ENCODE data around the gene RHOB. TPM values are rescaled to one million over a fixed set of nuclear protein-coding genes. Genes with fewer than 3 reads are reported as not detected.

RHOB gene
- polyA plus RNA-seq, 6 donors from 2014 or later, result 10.3 to 68.9 (median 23.8) TPM

DNA sequence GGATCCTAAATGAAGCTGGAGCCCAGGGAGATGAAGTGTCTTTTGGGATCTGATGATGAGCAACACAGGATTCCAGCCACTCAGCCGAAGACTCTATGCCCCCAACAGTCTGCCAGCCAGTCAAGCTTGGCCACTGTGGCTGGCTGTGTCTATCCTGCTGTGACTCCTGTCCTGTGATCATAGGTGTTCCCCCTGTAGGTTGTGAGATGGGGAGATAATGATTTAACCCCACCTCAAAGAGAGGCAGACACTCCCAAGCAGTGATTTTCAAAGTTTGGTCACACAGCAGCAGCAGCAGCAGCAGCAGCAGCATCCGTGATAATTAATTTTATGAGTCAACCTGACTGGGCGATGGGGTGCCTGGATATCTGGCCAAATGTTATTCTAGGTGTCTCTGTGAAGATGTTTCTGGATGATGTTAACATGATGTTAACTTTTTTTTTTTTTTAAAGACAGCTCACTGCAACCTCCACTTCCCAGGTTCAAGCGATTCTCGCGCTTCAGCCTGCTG lies 21.4 kb upstream of the RHOB start:
- H3K4me1 Mint-ChIP-seq, result peaks cover 48 to 77% (median 67%) of the 10 kb centered on the region in 3 donors
- no peaks in the 10 kb centered on the region for H3K9me3 Mint-ChIP-seq
- ATAC-seq (ENCODE audit: low read depth in 2 of 2) (peak; percentile 83 to 86), DNase-seq (peak; percentile 77)
- H3K27me3 Mint-ChIP-seq, result no peaks in the 10 kb centered on the region
- H3K27ac Mint-ChIP-seq, result peak overlapping the region; percentile 90 to 99 (median 98)
- peak overlapping the region; percentile 15 to 88 (median 82) for H3K4me3 Mint-ChIP-seq
- H3K36me3 Mint-ChIP-seq, result no peaks in the 10 kb centered on the region

DNA sequence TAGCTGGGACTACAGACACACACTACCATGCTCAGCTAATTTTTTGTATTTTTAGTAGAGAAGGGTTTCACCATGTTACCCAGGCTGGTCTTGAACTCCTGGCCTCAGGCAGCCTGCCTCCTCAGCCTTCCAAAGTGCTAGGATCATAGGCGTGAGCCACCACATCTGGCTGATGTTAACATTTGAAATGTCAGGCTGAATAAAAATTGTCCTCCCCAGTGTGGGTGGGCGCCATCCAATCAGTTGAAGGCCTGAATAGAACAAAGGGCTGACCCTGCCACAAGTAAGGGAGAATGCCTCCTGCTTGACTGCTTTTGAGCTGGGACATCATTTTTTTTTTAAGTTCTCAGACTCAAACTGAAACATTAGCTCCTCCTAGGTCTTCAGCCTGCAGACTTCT lies 21.0 kb upstream of the RHOB start:
- Mint-ChIP-seq H3K9me3 (no peaks in the 10 kb centered on the region), H3K36me3 (no peaks in the 10 kb centered on the region), H3K4me3 (peak overlapping the region in 5 of 8 donors; percentile 59 to 82 (median 81)), H3K27me3 (no peaks in the 10 kb centered on the region), H3K27ac (peak overlapping the region in 5 of 6 donors; percentile 90 to 99 (median 98)), H3K4me1 (peaks cover 52 to 82% (median 71%) of the 10 kb centered on the region in 3 donors)
- no peak for DNase-seq
- no peak for ATAC-seq (ENCODE audit: low read depth in 2 of 2)

DNA sequence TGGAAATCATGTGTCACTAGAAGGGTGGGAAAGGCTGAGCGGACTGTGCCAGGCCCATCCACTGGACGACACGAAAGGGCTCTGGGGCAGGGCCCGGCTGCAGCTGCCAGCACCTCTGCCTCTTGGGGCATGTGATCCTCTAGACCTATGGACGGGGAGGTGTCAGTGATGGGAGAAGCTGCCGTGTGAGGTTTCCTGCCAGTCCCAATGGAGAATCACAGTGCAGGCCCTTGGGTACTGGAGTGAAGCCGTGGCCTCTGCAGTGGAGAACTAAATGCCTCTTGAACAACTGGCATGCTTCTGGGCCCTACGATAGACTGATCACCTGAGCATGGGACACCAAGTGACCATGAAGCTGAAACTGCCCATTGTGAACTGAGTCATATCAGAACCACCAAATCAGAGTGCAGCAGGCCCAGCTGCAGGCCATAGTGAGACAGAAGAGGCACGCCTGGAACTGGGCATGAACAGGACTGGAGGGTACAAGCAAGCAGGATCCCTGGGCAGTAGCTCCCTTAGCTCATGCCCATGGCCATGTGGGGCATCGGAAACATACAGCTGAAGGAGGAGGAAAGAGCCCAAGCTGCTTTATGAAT lies 18.8 kb upstream of the RHOB start:
- peaks cover 51 to 78% (median 69%) of the 10 kb centered on the region in 3 donors for H3K4me1 Mint-ChIP-seq
- no peak for ATAC-seq (ENCODE audit: low read depth in 2 of 2)

DNA sequence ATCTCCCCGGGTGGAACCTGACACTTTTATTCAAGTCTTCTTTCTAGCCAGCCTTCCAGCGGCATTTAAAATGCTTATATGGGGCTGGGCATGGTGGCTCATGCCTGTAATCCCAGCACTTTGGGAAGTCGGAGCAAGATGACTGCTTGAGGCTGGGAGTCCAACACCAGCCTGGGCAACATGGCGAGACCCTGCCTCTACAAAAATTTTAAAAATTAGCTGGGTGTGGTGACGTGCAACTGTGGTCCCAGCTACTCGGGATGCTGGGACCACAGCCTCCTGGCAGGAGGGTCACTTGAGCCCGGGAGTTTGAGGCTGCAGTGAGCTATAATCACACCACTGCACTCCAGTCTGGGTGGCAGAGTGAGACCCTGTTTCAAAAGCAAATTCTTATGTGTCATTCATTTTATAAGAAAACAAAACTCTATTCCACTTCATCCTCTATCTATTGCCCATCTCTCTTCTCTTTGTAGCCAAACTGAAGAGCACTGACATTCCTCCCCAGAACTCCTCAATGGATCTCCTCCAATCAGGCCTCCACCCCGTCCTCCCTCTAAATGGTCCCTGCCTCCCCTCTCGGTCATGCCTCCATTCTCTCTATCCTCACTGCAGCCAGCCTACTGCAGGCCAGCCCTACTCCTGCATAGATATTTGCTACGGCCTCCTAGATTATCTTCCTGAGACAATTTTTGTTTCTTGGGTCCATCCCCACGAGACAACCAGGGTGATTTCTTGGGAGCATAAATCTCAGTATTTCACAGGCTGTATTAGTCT lies 18.0 kb upstream of the RHOB start:
- peaks cover 45 to 70% (median 60%) of the 10 kb centered on the region in 3 donors for H3K4me1 Mint-ChIP-seq
- no peaks in the 10 kb centered on the region for H3K36me3 Mint-ChIP-seq
- peak overlapping the region in 6 of 8 donors; percentile 27 to 86 (median 62) for H3K4me3 Mint-ChIP-seq
- ATAC-seq (ENCODE audit: low read depth in 2 of 2) (no peak), DNase-seq (no peak)
- peaks cover 0 to 14% (median under 1%) of the 10 kb centered on the region in 3 donors for H3K27me3 Mint-ChIP-seq
- H3K9me3 Mint-ChIP-seq, result no peaks in the 10 kb centered on the region
- H3K27ac Mint-ChIP-seq, result peak overlapping the region; percentile 67 to 96 (median 90)

More for the DNA sequence above, 18.8 kb upstream of the RHOB start:
- DNase-seq, result no peak
- peak overlapping the region in 3 of 8 donors; percentile 12 to 75 (median 50) for H3K4me3 Mint-ChIP-seq
- peak overlapping the region in 2 of 6 donors; percentile 38 to 83 for H3K27ac Mint-ChIP-seq
- no peaks in the 10 kb centered on the region for H3K36me3 Mint-ChIP-seq
- no peaks in the 10 kb centered on the region for H3K9me3 Mint-ChIP-seq
- H3K27me3 Mint-ChIP-seq, result peaks cover 0 to 9% (median 0%) of the 10 kb centered on the region in 3 donors

DNA sequence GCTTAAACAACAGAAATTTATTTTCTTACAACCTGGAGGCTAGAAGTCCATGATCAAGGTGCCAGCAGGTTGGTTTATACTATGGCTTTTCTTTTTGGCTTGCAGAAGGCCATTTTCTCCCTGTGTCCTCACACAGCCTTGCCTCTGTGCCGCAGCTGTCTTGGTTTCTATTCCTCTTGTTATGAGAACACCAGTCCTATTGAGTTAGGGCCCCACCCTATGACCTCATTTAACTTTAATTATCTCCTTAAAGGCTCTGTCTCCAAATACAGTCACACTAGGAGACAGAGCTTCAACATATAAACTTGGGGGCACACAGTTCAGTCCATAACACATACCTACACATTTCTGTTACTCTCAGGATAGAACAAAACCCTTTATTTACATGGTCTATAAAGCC lies 17.3 kb upstream of the RHOB start:
- Mint-ChIP-seq H3K27ac (peak overlapping the region; percentile 67 to 96 (median 90)), H3K4me1 (peaks cover 42 to 63% (median 54%) of the 10 kb centered on the region in 3 donors), H3K4me3 (peak overlapping the region in 6 of 8 donors; percentile 27 to 86 (median 62)), H3K27me3 (peaks cover 0 to 14% (median 6%) of the 10 kb centered on the region in 3 donors), H3K36me3 (no peaks in the 10 kb centered on the region), H3K9me3 (no peaks in the 10 kb centered on the region)
- ATAC-seq (ENCODE audit: low read depth in 2 of 2) (peak; percentile 68 to 71), DNase-seq (peak; percentile 68)

DNA sequence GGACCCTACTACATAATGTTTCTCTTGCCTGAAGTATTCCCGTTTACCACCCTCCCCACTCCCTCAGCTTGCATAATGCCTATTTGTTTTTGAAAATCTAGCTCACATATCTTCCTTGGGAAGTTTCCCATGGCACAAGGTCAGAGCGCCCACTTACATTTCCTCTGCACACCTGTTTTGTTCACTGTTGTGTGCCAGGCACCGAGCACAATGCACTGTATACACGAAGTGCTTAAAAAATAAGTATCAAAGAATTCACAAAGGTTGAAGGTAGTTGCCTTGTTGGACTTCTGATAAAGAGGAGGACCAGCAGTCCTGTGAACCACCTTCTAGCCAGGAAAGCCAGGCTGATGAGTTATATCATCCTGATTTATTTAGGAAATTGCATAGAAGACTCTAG lies 16.8 kb upstream of the RHOB start:
- no peak for DNase-seq
- Mint-ChIP-seq H3K36me3 (no peaks in the 10 kb centered on the region), H3K27me3 (peaks cover 4 to 18% (median 6%) of the 10 kb centered on the region in 3 donors), H3K4me3 (peak overlapping the region in 7 of 8 donors; percentile 1 to 86 (median 56)), H3K4me1 (peaks cover 38 to 58% (median 49%) of the 10 kb centered on the region in 3 donors), H3K9me3 (no peaks in the 10 kb centered on the region), H3K27ac (peak overlapping the region; percentile 67 to 96 (median 90))
- ATAC-seq (ENCODE audit: low read depth in 2 of 2), result no peak

DNA sequence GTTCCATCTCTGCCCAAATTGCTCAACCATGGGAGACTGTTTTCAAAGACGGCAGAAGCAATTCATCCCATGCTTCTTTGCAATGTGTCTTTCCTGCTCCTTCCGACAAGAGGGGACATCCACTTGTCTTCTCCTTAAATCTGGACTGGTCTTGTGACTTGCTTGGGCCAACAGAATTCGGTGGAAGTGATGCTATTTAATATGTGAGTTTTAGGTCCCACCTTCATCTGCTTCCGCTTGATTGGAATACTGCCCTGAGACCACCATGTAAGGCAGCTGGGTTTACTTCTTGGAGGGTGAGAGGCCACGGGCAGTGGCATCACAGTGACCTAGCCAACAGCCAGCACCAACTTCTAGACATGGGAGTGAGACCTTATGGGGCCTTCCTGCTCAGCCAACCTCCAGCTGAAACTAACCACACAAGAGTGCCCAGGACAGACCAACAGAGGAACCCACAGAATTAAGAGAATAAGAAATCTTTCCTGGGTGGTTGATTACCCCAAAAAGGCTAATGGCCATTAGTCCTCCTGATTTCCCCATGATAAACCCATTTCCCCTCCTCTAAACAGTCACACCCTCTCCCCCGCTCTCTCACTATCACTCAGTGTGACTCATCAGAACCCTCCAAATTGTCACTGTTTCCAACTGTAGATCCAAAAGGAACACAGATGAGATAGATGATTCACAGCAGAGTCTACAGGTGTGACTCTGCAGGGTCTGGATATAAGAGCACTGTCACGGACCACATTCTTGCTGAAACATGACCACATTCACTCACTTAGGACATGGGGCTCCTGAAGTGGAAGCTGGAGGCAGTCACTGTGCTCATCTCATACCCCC lies 16.2 kb upstream of the RHOB start:
- ATAC-seq (ENCODE audit: low read depth in 2 of 2) (no peak), DNase-seq (no peak)
- Mint-ChIP-seq H3K4me1 (peaks cover 34 to 52% (median 42%) of the 10 kb centered on the region in 3 donors), H3K36me3 (no peaks in the 10 kb centered on the region), H3K27me3 (peaks cover 5 to 22% (median 6%) of the 10 kb centered on the region in 3 donors), H3K4me3 (peak overlapping the region in 1 of 8 donors; percentile 19), H3K27ac (peak overlapping the region; percentile 20 to 96 (median 90)), H3K9me3 (no peaks in the 10 kb centered on the region)

DNA sequence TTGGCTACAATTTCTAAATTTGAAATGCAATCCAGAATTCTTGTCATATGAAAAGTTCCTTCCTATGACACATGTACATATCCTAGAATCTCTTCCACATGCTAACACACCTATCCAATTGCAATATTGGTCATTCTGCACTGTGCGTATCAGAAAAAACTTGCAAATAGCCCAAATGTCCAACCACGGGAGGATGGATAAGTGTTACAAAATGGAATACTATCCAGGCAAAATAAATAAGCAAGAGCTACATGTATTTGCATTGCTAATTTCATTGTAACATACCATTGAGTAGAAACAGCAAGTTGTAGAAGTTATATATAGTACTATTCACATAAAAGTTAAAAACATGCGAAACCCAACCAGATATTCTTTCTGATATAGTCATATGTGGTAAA lies 15.6 kb upstream of the RHOB start:
- Mint-ChIP-seq H3K27ac (peak overlapping the region in 2 of 6 donors; percentile 6 to 83), H3K36me3 (no peaks in the 10 kb centered on the region), H3K9me3 (no peaks in the 10 kb centered on the region), H3K4me3 (peak overlapping the region in 1 of 8 donors; percentile 19), H3K27me3 (peaks cover 6 to 23% (median 7%) of the 10 kb centered on the region in 3 donors), H3K4me1 (peaks cover 32 to 46% (median 41%) of the 10 kb centered on the region in 3 donors)
- no peak for DNase-seq
- no peak for ATAC-seq (ENCODE audit: low read depth in 2 of 2)

DNA sequence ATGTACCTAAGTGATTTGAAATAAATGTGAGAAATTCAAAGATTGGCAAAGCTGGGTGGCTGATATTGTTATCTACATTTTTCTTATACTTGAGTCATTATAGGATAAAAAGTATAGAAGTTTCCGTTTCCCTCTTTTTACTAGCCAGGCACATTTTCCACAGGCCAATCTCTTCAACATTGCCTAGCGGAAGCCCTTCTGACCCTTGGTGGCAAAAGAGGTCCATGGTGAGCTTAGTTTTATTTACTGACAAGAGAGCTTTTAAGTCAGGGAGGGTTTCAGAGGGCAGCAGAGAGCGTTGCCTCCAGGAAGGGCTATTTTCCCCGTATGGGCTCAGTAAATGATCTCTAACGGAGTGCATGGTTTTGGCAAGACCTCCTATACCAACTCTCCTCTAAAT lies 15.1 kb upstream of the RHOB start:
- H3K27me3 Mint-ChIP-seq, result peaks cover 11 to 28% (median 11%) of the 10 kb centered on the region in 3 donors
- peak overlapping the region in 1 of 6 donors; percentile 6 for H3K27ac Mint-ChIP-seq
- peak overlapping the region in 1 of 8 donors; percentile 74 for H3K4me3 Mint-ChIP-seq
- DNase-seq, result no peak
- H3K4me1 Mint-ChIP-seq, result peaks cover 32 to 42% (median 39%) of the 10 kb centered on the region in 3 donors
- ATAC-seq (ENCODE audit: low read depth in 2 of 2), result no peak
- H3K36me3 Mint-ChIP-seq, result no peaks in the 10 kb centered on the region
- H3K9me3 Mint-ChIP-seq, result no peaks in the 10 kb centered on the region

DNA sequence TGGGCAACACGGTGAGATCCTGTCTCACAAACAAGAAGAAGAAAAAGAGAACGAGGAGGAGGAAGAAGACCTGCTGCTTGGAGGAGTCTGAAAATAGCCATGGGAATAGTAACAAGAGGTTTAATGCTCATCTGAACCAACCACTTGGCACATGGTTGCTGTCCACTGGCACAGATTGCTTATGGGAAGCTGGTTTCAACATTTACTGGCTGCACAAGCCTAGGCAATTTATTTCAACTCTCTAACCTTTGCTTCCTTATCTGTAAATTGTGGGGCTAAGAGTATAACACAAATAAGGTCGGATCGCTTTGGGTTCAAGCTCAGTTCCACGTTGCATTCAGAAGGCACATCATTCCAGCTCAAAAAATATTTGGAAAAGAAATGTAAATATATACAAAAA lies 14.2 kb upstream of the RHOB start:
- DNase-seq (no peak), ATAC-seq (ENCODE audit: low read depth in 2 of 2) (no peak)
- peaks cover 32 to 33% (median 33%) of the 10 kb centered on the region in 3 donors for H3K4me1 Mint-ChIP-seq
- no peak overlapping the region for H3K4me3 Mint-ChIP-seq
- peak overlapping the region in 1 of 6 donors; percentile 85 for H3K27ac Mint-ChIP-seq
- peaks cover 14 to 37% (median 21%) of the 10 kb centered on the region in 3 donors for H3K27me3 Mint-ChIP-seq
- no peaks in the 10 kb centered on the region for H3K9me3 Mint-ChIP-seq
- H3K36me3 Mint-ChIP-seq, result no peaks in the 10 kb centered on the region

DNA sequence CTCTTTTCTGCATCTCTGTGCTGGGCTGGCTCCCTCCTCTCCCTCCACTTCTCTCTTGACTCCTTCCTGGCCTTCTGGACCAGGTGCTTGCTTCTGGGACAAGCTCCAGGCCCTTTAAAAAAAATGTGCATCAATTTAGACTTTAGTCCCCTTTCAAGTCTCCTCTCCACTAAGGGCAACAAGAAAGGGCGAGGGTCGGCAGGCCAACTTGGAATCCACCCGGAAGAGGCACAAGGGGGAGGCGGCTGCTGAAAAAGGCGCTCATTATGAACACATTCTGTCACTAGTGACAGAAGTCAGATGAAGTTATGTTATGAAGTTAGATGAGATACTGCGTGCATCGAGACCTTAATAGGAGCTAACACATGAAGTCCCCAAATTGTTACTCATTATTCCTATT lies 13.6 kb upstream of the RHOB start:
- no peaks in the 10 kb centered on the region for H3K36me3 Mint-ChIP-seq
- DNase-seq, result no peak
- no peak overlapping the region for H3K27ac Mint-ChIP-seq
- H3K4me3 Mint-ChIP-seq, result no peak overlapping the region
- H3K27me3 Mint-ChIP-seq, result peaks cover 19 to 39% (median 21%) of the 10 kb centered on the region in 3 donors
- H3K9me3 Mint-ChIP-seq, result no peaks in the 10 kb centered on the region
- no peak for ATAC-seq (ENCODE audit: low read depth in 2 of 2)
- H3K4me1 Mint-ChIP-seq, result peaks cover 27 to 29% (median 29%) of the 10 kb centered on the region in 3 donors

DNA sequence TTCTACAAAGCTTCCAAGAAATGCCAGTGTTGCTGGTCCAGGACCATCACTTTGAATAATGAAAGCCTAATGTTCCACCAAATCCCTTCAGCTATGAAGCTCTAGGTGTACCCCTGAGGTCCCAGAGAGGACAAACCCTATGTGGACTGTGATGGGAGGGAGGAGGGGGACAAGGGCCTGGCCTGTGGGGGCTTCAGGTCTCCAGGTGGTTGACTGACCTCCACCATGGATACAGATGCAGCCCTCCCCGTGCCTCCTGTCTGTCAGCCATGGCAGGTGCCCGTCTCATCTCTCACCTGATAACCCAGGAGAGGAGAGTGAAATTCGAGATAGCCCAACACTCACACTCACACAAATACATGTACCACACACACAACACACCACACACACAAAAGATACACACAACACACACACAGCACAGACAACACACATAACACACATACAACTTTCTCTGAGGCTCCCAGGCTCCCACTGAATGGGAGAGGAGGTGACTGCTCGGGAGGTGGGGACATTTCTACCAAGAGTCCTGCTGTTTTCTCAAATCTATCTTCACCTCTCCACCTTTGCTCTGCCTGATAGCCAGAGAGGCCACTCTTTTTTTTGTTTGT lies 12.8 kb upstream of the RHOB start:
- no peaks in the 10 kb centered on the region for H3K36me3 Mint-ChIP-seq
- no peaks in the 10 kb centered on the region for H3K9me3 Mint-ChIP-seq
- H3K4me1 Mint-ChIP-seq, result peaks cover 21 to 22% (median 22%) of the 10 kb centered on the region in 3 donors
- ATAC-seq (ENCODE audit: low read depth in 2 of 2) (no peak), DNase-seq (no peak)
- H3K27ac Mint-ChIP-seq, result peak overlapping the region in 2 of 6 donors; percentile 15 to 53
- peaks cover 21 to 39% (median 25%) of the 10 kb centered on the region in 3 donors for H3K27me3 Mint-ChIP-seq
- H3K4me3 Mint-ChIP-seq, result no peak overlapping the region
